OCI-LY1 (cell line): ENCODE measurements around the gene DGKQ.

Source experiments
- H2AFZ ChIP-seq: fragments of 200-600 bp; sonication (generic), shearing (Covaris generic); 2 replicates; pipeline ENCODE4 v1.6.0; 2014; ENCODE audit warnings: antibody characterized with exemption, mild to moderate bottlenecking, low read length
- H3F3A ChIP-seq: fragments of 200-600 bp; sonication (generic), shearing (Covaris generic); 2 replicates; pipeline ENCODE4 v1.6.0; 2014; ENCODE audit warnings: mild to moderate bottlenecking, antibody characterized with exemption, low read length, moderate library complexity; ENCODE audit not compliant: insufficient read depth
- H3K27ac ChIP-seq: fragments of 200-600 bp; sonication (generic); 2 replicates; pipeline ENCODE4 v1.5.1; 2014; ENCODE audit warnings: low read length, mixed run types, mild to moderate bottlenecking, low read depth; ENCODE audit not compliant: poor library complexity, severe bottlenecking
- H3K27me3 ChIP-seq: fragments of 200-600 bp; sonication (generic); 2 replicates; pipeline ENCODE4 v1.6.0; 2014; ENCODE audit warnings: antibody characterized with exemption, mild to moderate bottlenecking, low read length, moderate library complexity; ENCODE audit not compliant: insufficient read depth
- H3K36me3 ChIP-seq: fragments of 200-600 bp; sonication (generic); 2 replicates; pipeline ENCODE4 v1.6.1; 2014; ENCODE audit warnings: mild to moderate bottlenecking, antibody characterized with exemption, low read length, moderate library complexity, mixed read lengths; ENCODE audit not compliant: insufficient read depth
- H3K4me1 ChIP-seq: fragments of 200-600 bp; sonication (generic); 2 replicates; pipeline ENCODE4 v1.5.1; 2014; ENCODE audit warnings: mild to moderate bottlenecking, low read length, moderate library complexity; ENCODE audit not compliant: insufficient read depth, severe bottlenecking
- H3K4me2 ChIP-seq: fragments of 200-600 bp; sonication (generic), shearing (Covaris generic); 2 replicates; pipeline ENCODE4 v1.6.1; 2014; ENCODE audit warnings: low read length
- H3K4me3 ChIP-seq: fragments of 200-600 bp; sonication (generic); 2 replicates; pipeline ENCODE4 v1.5.1; 2014; ENCODE audit warnings: low read length, low read depth, mild to moderate bottlenecking, mixed read lengths; ENCODE audit not compliant: poor library complexity, severe bottlenecking
- H3K79me2 ChIP-seq: fragments of 200-600 bp; shearing (Covaris generic); 2 replicates; pipeline ENCODE4 v1.6.1; 2016; ENCODE audit warnings: mixed run types, low read length, mixed read lengths; ENCODE audit not compliant: insufficient read depth
- H3K9ac ChIP-seq: fragments of 200-600 bp; sonication (generic), shearing (Covaris generic); 2 replicates; pipeline ENCODE4 v1.6.1; 2014; ENCODE audit warnings: mild to moderate bottlenecking, low read length, mixed read lengths
- H3K9me2 ChIP-seq: fragments of 200-600 bp; sonication (generic), shearing (Covaris generic); 2 replicates; pipeline ENCODE4 v1.6.1; 2014; ENCODE audit warnings: low read depth, mild to moderate bottlenecking, low read length, mixed read lengths
- H3K9me3 ChIP-seq: fragments of 200-600 bp; shearing (Covaris generic); 2 replicates; pipeline ENCODE4 v1.6.1; 2014; ENCODE audit warnings: low read length, mixed read lengths
- H4K20me1 ChIP-seq: fragments of 200-600 bp; sonication (generic), shearing (Covaris generic); 2 replicates; pipeline ENCODE4 v1.6.0; 2016; ENCODE audit warnings: mild to moderate bottlenecking, low read length; ENCODE audit not compliant: insufficient read depth
- CTCF ChIP-seq: fragments of 200-600 bp; sonication (generic), shearing (Covaris generic); IDR thresholded peaks from 2 replicates; pipeline ENCODE4 v1.5.1; 2017; ENCODE audit warnings: mild to moderate bottlenecking, antibody characterized with exemption, low read length, moderate library complexity, mixed read lengths
- EZH2 ChIP-seq: fragments of 200-600 bp; sonication (generic), shearing (Covaris generic); IDR thresholded peaks from 2 replicates; pipeline ENCODE4 v1.8.0; 2017; ENCODE audit warnings: borderline replicate concordance, mixed run types, mild to moderate bottlenecking, antibody characterized with exemption, low read length, moderate library complexity, mixed read lengths

Gene DGKQ

GRCh38 chr4:974668-975067 is 1.3 kb upstream of the DGKQ start:
- no peak overlapping the region for H3K9ac ChIP-seq
- no peaks in the 10 kb centered on the region for H4K20me1 ChIP-seq
- no peaks in the 10 kb centered on the region for H3K27me3 ChIP-seq
- H3K36me3 ChIP-seq: no peaks in the 10 kb centered on the region
- no peak overlapping the region for H3K27ac ChIP-seq
- H2AFZ ChIP-seq: no peak overlapping the region
- peaks cover 10% of the 10 kb centered on the region for H3K4me1 ChIP-seq
- H3K9me3 ChIP-seq: no peaks in the 10 kb centered on the region
- H3K4me2 ChIP-seq: no peak overlapping the region
- H3K9me2 ChIP-seq: no peaks in the 10 kb centered on the region
- H3K79me2 ChIP-seq: no peaks in the 10 kb centered on the region
- H3F3A ChIP-seq: no peaks in the 10 kb centered on the region
- TF ChIP-seq EZH2 (no peak), CTCF (no peak)
- H3K4me3 ChIP-seq: no peak overlapping the region

GRCh38 chr4:972651-973424 is 531 bp downstream of the DGKQ start:
- Histone ChIP-seq H3K9me3 (no peaks in the 10 kb centered on the region), H3K9ac (peak overlapping the region; percentile 59; the same call in 1 of the 2 replicates), H2AFZ (no peak overlapping the region), H4K20me1 (no peaks in the 10 kb centered on the region), H3K27ac (no peak overlapping the region), H3K36me3 (no peaks in the 10 kb centered on the region), H3K9me2 (no peaks in the 10 kb centered on the region), H3K4me3 (peak overlapping the region; percentile 73), H3K4me2 (peak overlapping the region; percentile 91), H3K79me2 (no peaks in the 10 kb centered on the region), H3K4me1 (peaks cover 10% of the 10 kb centered on the region), H3F3A (no peaks in the 10 kb centered on the region), H3K27me3 (no peaks in the 10 kb centered on the region)
- TF ChIP-seq EZH2: no peak
- no peak for TF ChIP-seq CTCF

DNA sequence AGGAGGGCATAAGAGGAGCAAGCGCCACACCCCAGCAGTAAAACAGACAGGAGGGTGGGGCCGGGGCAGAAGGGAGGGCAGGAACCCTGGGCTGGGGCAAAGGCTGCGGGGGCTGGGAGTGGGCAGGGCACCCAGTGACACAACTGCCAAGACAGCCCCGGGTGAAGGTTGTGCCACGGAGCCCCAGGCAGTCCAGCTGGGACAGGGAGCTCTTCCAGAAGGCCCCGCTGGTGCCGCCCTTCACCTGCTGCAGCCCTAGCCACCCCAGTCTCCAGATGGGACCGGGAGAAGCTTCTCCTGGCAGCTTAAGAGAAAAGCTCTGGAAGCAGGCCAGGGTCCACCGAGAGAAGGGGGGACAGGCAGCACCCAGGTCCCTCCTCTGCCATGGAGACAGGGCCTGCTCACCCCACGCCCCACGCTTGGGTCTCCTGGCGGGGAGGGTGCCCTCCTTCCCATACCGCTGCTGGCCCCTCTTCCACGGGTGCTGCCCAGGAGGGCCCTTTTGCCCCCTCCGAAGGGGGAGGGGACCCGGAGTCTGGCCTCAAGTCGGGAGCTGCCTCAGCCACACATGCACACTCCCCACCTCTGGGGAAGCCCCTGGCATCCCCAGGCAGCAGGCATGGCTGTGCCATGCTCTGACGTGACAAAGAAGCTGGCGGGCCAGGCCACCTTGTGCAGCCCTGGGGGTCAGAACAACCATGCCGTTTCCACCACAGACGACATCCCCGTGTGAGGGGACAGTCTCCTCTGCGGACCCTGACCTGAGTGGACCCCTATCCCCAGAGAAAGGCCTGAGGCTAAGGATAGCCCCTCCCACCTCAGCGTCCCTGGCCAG is 1.5 kb downstream of the DGKQ start:
- no peaks in the 10 kb centered on the region for H4K20me1 ChIP-seq
- no peaks in the 10 kb centered on the region for H3K9me2 ChIP-seq
- H3K27ac ChIP-seq: no peak overlapping the region
- no peaks in the 10 kb centered on the region for H3F3A ChIP-seq
- H3K36me3 ChIP-seq: no peaks in the 10 kb centered on the region
- TF ChIP-seq CTCF: no peak
- TF ChIP-seq EZH2: no peak
- peak overlapping the region; percentile 91; the same call in 1 of the 2 replicates for H3K4me2 ChIP-seq
- H3K27me3 ChIP-seq: no peaks in the 10 kb centered on the region
- H3K4me3 ChIP-seq: peak overlapping the region; percentile 73
- no peaks in the 10 kb centered on the region for H3K9me3 ChIP-seq
- no peak overlapping the region; the same call in 1 of the 2 replicates for H3K9ac ChIP-seq
- peaks cover 10% of the 10 kb centered on the region for H3K4me1 ChIP-seq
- no peaks in the 10 kb centered on the region for H3K79me2 ChIP-seq
- H2AFZ ChIP-seq: no peak overlapping the region
